Measurements from ENCODE around the gene ABLIM2.

ABLIM2 gene

DNA sequence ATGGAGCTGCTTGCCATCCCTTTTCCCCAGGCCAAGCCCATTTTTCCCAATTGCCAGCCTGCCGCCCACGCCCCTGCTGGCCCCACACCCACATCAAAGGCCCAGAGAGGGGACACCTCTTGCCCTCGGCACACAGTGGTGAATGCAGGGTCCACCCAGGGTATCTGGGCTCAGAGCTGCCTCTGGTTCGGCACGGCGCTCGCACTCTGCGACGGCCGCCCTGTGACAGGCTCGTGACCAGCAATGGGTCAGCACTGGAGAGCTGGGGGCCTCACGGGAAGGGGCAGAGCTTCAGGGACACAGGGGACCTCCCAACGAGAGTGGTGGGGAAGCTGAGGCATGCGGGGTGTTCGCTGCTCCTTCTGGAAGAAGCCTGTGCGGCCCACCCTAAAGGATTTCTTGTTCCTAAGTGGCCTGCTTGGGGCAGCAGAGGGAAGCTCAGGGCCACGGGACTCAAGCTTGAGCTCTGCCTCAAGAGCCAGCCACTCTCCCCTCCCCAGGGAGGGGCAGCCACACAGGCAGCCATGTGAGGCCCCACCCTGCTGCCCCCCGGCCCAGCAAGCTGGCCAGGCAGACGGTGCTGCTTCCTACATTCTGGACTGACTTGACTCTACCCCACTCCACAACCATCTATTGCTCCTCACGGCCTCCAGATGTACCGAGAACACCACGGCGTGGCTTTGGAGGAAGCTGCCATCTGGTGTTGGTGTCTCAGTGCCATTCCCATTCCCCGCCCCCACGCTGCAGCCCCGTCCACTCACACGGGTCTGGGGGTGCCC, 73.7 kb downstream of the ABLIM2 start:
- DNase-seq (ENCODE audit: low read depth): no peak

DNA sequence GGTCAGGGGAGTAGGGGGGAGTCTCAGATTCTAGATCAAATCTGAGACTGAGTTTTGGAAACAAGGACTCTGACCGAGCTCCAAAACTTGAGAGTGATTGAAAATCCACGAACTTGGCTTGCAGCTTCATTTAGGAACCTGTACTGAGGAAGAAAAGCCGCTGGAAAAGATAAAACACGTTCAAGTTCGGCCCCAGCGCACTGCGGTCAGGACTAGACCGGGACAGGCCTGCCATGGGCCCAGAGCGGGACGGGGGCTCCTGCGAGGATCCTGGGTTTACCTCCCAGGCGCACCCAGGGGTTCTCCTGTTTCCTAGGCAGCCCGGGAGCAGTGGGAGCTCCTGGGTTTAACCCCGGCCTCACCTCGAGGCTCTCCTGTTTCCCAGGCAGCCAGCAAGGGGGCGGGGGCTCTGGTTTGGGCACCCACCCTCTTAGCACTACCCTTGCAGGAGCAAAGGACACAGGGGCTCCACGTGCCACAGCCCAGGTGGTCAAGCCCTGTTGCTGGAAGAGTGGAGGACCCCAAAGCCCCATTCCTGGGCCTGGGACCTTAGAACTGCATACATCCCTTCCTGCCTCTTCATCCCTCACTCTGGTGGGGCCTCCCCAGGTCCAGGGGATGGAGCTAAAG, 74.5 kb downstream of the ABLIM2 start:
- DNase-seq (ENCODE audit: low read depth): no peak

DNA sequence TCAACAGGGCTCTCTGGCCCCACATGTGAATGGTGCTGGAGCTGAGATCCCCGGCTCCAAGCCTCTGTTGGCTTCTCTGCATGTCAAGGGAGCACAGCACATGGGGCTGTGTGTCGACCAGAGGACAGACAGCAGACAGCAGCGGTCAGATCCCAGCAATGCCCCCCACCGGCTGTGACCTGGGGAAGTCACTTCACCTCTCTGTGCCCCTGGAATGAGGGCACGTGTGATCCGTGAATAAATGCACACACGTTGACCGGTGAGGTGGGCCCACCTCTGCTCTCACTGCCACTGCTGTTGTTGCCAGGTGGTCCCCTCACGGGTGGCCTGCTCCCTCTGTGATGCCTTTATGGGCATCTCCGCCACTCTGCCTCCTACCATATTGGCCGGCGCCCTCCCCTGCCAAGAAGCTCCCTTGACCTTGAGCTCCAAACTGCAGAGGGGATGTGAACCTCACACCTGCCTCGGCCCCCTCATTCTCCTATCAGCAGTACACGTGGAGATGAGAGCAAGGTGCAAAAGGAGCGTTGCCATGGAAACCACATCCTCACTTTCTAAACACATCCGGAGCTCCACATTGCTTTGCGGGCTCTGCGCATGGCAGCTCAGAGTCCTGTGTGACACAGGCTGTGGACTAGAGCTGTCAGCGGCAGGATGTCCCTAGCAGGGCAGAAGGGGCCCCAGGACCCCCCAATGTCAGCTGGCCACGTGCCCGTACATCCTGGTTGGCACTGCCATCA, 75.4 kb downstream of the ABLIM2 start:
- no peak for DNase-seq (ENCODE audit: low read depth)

DNA sequence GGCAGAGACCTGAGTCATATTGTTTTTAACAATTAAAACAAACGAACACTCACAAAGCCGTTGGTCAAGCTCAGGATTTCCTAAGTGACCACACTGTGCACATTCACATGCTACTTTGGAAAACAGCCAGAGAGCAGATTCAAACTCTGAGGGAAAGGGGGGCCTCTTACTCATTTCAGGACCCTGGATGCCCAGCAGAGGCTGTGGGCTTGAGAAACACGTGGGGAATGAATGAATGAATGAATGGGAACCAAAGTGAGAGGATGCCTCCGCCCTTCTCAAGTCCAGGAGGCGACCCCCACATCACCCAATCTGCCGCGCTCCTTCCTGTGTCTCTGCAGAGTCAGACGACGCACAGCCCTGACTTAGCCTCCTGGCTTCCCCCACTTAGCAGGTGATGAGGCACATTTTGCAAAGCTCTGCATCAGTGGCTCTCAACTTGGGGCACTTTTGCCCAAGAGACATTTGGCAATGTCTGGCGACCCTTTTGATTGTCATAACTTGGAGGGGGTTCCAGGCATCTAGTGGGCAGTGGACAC, 76.0 kb downstream of the ABLIM2 start:
- DNase-seq (ENCODE audit: low read depth): no peak

DNA sequence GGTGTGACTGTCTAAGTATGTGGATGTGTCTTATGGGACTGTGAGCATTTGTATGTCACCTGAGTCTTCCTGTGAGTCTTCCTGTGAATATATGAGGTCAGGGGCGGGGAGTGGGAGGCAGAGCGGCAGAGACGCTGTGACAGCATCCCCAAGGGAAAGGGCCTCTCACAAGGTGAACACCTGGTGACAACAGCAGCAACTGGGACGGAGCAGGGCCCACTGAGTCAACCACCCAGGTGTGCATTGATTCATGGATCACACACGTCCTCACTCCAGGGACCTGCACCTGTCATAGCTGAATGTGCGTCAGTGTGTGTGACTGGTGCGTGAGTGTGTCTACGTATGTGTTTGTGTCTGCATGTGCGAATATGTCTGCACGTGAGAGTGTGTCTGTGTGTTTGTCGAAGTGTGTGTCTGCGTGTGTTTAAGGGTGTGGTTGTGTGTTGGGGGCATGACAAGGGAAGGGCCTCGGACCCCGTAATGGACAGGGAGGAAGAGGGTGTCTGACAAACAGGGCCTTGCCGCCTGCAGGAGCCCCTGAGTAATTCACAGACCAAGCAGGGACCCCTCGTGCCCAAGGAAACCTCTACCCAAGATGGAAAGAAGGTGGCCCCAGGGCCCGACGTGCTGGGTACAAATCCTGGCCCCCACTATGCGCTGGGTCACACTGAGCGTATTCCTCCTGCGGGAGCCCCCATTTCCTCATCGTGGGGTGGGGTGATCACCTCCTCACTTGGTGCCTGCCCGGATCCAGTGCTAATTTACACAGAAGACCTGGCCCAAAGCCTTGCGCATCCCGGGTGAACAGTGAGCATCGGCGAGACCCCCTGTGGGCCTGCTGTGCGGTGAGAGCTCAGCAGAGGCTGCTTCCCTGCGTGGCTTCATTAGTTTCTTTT, 76.7 kb downstream of the ABLIM2 start:
- no peak for DNase-seq (ENCODE audit: low read depth)

DNA sequence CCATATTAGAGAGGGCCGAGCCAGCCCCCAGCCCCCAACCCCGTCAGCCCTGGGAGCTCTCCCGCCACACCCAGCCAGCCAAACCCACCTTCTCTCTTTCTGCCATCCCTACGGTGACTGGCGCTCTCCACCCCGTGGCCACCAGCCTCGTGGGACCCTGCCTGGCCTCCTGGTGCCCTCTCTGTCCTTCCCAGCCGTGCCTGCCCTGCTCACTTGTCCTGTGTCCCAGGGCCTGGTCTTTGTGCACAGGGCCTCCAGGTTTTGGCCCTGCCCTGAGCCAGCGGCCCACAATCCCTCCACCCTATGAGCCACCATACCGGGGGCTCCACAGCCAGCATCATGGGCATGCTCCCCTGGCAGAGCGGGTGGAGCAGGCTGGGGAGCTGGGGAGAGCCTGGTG, 77.4 kb downstream of the ABLIM2 start:
- no peak for DNase-seq (ENCODE audit: low read depth)

DNA sequence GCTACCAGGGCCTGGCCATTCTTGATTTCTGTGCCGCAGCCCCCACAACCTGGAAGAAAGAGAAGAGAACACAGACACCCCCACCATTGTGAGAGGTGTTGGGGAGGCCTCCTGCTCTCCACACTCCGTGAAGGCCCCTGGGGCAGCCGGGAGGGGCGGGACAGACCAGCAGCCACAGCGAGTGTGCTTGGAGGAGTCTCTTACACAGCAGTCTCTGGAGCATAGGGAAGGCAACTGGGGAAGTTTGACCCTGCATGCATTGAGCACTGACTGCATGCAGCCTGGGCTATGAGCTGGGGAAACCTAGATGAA, 77.9 kb downstream of the ABLIM2 start:
- no peak for DNase-seq (ENCODE audit: low read depth)

DNA sequence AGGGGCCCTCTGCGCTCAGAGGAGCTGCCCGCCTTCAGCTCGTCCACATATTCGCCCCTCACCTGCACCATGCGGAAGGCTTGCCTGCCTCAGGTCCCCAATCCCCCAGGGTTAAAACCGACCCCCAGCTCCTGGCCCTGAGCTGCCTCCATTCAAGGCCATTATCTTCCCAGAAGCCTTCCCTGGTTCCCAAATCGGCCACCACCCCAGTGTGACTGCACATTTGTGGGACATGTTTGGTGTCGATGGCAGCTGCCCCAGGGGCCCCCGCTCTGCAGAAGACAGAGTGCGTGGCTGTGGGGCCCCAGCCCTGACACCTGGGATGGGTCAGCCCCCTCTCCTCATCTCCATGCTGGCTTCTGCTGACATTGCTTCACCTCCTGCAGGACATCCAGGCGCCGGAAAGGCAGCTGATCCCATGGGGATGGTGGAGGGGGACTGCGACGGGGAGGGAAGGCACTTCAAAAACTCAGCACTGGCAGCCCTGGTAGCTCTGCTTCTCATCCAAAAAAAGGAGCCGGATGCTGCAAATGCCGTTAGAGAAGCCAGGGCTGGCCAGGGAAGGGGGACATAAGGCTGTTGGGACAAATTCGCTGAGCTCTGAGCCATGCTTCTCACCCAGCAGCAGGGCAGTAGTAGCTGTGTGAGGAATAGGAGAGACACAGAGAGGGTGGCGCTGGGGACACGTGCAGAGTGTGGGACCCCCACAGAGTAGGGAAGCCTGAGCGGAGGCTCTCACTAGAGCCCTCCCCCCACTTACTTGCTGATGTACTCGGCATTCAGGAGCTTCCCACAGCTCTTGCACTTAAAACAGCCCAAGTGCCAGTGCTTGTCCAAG, 78.5 kb downstream of the ABLIM2 start:
- DNase-seq (ENCODE audit: low read depth): no peak

DNA sequence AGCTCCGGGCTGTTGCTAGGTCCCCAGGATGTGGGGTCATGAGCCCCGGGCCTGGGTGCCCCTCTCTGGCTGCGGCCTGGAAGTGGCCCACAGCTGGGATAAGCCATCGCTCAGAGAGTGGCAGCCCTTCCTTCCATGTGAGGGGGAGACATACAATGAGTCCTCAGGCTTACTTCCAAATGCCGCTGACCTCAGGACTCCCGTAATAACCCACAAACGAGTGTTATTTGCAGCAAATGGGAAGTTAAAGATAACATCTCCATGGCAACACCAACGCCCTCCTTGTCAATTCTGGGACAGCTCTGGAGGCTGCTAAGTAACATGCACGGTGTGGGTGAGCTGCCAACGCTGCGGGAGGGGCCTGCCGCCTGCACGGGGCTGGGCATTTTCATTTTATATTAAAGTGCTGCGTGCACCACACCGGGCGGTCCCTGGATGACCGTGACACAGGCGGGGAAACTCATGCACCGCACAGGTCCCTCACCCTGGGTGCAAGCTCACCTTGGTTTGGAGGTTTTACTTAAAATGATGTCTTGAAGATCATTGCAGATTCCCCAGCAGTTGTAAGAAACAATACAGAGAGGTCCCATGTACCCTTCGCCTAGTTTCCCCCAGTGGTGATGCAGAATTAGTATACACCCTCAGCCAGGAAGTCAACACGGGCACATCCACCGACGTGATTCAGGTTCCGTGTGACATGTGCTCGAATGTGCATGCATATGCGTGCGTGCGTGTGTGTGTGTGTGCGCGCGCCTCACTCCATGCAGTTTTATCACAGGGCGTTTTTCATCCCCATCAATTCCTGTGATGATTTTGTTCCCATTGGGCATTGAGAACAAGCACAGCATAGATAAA, 79.4 kb downstream of the ABLIM2 start:
- DNase-seq (ENCODE audit: low read depth): no peak

DNA sequence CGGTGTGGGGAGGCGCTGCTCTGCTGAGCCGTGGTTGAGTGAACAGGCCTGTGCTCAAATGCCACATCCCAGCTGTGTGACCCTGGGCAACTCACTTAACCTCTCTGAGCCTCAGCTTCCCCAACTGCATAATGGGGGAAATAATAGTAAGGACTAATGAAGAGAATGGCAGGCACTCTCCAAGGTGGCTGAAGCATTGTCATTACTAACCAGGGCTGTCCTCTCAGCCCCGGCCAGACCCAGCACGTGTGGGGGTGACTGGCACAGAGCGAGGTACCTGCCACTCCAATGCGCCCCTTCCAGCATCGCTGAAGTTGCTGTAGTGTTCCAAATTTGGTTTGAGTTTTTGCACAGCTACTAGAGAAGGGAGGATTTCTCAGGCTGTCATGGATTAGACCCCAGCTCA, 80.0 kb downstream of the ABLIM2 start:
- no peak for DNase-seq (ENCODE audit: low read depth)

DNA sequence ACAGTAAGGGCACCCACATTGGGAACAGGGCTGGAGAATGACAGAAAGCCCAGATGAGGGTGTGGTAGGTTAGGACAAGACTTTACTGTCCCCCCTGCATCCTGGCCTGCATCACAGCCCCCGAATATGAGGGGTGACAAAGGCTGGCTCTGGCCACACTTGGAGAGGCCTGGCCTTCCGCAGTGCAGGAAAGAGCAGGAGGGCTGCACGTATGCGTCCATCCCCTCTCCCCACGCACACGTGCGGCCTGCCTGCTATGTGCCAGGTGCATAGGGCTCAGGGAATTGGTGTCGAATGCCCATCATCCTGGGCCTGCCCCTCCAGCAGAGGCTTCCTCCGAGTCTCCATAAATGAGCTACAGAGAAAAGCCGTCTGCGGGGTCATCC, 80.5 kb downstream of the ABLIM2 start:
- no peak for DNase-seq (ENCODE audit: low read depth)

DNA sequence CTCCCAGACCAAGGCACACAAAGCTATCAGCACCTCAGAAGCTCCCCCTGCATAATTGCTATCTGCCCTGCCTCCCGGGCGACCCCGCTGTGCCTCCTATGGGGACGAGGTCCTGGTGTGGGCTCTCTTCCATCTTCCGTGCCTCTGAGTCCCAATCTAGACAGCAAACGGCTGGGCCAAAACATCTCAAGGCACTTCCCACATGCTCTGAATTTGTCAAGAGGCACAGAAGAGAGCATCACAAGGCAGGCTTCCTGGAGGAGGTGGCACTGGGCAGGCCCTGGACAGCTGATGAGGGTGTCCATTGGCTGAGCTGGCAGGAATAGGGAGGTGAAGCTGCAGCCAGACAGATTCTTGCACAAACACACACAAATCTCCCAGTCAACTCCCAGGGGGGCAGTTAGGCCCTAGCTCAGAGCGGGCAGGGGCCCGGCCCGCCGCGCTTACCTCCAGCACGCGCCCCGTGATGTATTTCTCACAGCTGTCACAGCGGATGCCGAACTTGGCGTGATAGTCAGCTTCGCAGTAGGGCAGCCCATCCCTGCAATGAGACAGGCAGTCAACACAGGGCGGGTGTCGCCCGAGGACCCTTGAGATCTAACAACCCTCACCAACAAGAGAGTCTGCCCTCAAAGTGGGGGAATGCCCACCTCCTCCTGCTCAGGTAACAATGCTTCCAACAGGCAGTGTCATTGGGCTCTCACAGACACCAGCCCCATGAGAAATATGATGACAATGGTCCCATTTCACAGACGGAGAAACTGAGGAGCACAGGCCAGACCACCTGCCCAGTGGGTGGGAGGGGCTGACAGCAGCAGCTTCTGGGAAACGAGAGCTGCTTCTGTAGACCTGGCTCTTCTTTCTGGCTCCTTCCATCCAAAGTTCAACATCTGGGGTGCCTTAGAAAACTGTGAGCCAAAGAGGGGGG, 81.2 kb downstream of the ABLIM2 start:
- no peak for DNase-seq (ENCODE audit: low read depth)

DNA sequence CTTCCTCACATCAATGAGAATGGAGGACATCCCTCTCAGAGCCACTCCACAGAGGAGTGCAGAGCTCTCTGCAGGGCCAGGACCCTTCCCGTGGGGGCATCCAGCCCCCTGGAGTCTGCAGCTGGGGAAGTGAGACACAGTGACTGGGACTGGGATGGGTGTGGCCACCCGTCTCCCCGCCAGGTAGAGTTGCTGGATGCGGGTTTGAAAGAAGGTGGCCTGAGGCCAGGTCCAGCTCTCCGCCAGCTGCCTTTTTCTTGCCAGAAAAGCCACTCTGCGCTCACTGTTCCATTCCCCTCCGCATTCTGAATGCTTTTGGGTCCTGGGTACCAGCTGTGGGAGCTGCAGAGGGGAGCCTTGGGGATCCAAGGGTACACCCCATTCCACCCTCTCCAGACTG, 82.6 kb downstream of the ABLIM2 start:
- no peak for DNase-seq (ENCODE audit: low read depth)

DNA sequence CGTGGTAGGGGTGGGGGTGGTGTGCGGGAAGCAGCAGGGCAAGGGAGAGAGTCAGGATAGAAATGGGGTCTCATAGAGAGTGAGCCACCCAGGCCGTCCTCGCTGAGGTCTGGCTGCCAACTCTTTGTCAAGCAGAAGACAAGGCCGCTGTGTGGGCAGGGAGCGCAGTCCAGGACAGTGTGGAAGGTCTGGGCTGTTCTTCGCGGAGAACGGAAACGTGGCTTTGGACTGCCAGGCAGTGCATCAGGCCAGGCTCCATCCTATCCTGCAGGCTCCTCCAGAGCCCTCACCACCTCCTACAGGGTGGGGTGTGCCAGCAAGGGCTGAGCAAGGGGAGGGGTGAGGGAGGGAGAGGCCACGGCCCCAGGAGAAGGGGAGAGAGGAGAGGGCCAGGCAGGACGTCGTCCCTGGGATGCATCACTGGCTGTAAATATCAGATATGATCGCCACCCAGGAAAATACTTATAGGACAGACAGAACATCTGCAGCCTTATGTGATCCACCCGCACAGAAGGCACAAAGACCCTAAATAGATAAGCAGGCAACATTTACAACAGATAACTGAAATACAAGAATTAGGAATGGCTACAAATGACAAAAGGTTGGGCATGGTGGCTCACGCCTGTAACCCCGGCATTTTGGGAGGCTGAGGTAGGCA, 85.3 kb downstream of the ABLIM2 start:
- DNase-seq (ENCODE audit: low read depth): no peak

DNA sequence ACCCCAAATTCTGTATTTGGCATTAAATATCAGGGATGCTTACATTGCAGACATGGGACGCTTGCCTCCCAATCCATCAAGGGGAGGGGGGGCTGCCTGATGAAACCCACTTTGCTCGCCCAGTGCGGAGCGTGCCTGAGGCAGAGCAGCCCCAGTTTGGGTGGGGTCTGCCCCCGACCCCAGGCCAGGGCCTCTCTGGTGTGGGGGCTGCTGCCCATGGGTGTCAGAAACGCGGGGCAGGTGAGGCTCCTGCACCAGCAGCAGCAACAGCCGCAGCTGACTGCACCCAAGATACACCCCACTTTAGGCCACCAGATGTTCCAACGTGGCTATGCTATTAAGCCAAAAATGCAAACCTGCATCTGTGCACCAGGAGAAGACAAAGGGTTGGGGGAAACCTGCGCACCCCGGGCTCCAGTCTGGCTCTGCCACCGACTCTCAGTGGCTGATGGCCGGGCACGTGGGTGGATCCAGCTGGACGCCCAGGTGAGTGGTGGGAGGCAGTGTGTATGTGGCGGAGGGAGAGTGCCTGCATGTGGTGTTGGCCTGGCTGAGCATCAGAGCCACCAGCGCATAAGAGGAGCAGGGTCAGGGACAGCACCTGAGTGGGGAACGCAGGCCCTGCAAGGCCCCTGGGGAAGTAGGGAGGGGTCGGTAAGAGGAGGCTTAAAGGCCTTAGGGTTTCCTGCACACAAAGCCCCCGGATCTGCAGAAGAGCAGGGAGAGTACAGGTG, 86.2 kb downstream of the ABLIM2 start:
- no peak for DNase-seq (ENCODE audit: low read depth)

DNA sequence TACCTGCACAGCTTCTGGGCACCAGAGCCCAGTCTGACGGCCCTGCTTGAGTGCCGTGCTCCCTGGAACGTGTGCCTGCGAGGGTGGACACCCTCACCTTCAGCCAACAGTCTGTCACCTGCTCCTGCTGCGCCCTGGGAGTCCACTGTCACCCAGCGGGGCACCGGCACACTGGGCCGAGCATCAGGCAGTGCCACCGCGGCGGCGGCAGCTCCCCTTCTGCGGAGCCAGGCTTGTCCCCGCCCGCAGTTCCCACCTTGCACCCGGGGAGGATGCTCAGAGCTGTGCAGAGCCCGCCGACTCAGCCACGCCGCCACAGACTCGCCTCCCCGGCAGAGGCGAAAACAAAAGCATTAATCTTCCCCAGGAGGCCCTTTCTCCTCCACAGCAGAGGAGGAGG, 86.8 kb downstream of the ABLIM2 start:
- DNase-seq (ENCODE audit: low read depth): no peak

DNA sequence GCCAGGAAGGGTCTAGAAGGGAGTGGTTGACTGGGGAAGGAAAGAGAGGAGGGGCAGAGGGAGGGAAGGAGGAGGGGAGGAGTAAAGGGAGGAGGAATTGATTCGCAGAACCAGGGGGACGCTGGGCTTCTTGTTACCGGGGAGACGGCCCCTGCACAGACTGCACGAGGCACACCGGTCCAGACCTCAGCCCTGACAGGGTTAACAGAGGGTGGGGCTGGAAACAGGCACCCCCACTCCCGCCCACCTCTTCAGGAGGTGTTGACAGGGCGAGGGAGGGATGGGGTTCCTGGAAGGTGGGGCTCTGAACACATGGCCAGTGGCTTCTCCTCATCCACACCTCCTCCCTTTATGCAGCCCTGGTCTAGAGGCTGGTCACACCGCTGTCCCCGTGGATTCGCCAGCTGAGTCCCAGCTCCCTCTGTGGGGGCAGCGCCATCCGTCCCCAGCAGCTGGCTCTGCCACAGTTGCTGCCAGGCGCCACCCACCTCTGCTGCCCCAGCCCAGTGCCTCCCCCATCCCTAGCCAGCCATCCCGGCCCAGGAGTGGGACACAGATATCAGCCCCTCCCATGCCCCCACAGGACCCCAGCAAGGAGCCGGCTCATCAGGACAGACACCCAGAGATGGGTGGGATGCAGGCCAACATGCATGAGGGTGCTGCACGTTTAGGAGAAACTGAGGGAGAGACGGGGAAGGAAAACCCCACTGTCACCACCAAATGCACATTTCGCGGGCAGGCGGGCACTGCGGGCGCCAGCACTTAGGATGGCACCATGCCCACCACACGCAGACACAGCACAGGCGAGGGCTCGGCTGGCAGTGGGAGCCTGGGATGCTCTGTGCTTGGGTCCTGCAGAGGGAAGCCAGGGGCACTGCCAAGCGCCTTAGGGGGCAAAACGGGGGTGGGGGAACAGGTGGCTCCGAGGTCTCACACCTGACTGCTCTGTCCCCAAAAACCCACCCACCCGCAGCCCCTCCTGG, 87.6 kb downstream of the ABLIM2 start:
- DNase-seq (ENCODE audit: low read depth): no peak
